Thoracic aorta (tissue), 2 donors: ENCODE results near the gene SLC8A1. TPM values are rescaled to one million over a fixed set of nuclear protein-coding genes. Genes with fewer than 3 reads are reported as not detected.
A peak's percentile ranks its signal among the peaks of the same experiment; 100 is the strongest.

Experiments
- ATAC-seq: fragments of 150-250 bp; one replicate; pipeline ENCODE4 v1.8.0; 2017; ENCODE audit warnings: low read depth; ENCODE audit not compliant: insufficient number of reproducible peaks, low FRiP score
- DNase-seq: peaks from one replicate; pipeline ENCODE4 v3.0.0-alpha.2; 2020; ENCODE audit warnings: low spot score
- H3K27ac ChIP-seq, 2 donors: fragments of 200-600 bp; sonication (generic); 1 replicate in 1 of 2; 2 replicates in 1 of 2; pipeline ENCODE4 v1.5.1; 2016; ENCODE audit warnings: mild to moderate bottlenecking in 2 of 2, moderate library complexity in 2 of 2
- H3K27me3 ChIP-seq: fragments of 200-600 bp; sonication (generic); replicated peaks from 2 replicates; pipeline ENCODE4 v1.6.0; 2016; ENCODE audit warnings: mild to moderate bottlenecking; ENCODE audit not compliant: insufficient read depth
- H3K36me3 ChIP-seq: fragments of 200-600 bp; sonication (generic); one replicate; pipeline ENCODE4 v1.5.1; 2016
- H3K4me1 ChIP-seq, 2 donors: fragments of 200-600 bp; sonication (generic); 1 replicate in 1 of 2; 2 replicates in 1 of 2; pipeline versions ENCODE4 v1.5.1 to v1.6.0; 2016; ENCODE audit warnings: low read depth in 2 of 2, mild to moderate bottlenecking in 1 of 2; ENCODE audit not compliant: control insufficient read depth in 1 of 2
- H3K4me3 ChIP-seq: fragments of 200-600 bp; sonication (generic); 2 replicates; pipeline ENCODE4 v1.5.1; 2016; ENCODE audit warnings: mild to moderate bottlenecking
- H3K9me3 ChIP-seq: fragments of 200-600 bp; sonication (generic); 2 replicates; pipeline ENCODE4 v1.5.1; 2016
- total RNA-seq, 2 donors: library from RNA; depleted of rRNA; stranded (reverse); fragments of >200 nt; gene quantifications; one replicate each; pipeline versions ENCODE4 v1.1.0 to v1.2.3, GENCODE V29; 2016
- TF ChIP-seq, protein P1 (sequence below): fragments of 200-600 bp; sonication (generic); IDR thresholded peaks from one replicate; pipeline ENCODE4 v1.5.1; 2019; ENCODE audit warnings: antibody characterized with exemption

Gene SLC8A1
- total RNA-seq, 2 donors from 2014 or later, result 13.7 to 31.2 TPM

GRCh38 chr2:40130251-40130994 lies 321.5 kb downstream of the SLC8A1 start:
- Histone ChIP-seq H3K9me3 (no peaks in the 10 kb centered on the region), H3K4me3 (no peak overlapping the region), H3K36me3 (no peaks in the 10 kb centered on the region), H3K27me3 (no peaks in the 10 kb centered on the region), H3K4me1 (peaks cover 14 to 40% of the 10 kb centered on the region in 2 donors), H3K27ac (peak overlapping the region; percentile 9 to 19)
- no peak for ATAC-seq
- DNase-seq, result no peak
- TF ChIP-seq, protein P1, sequence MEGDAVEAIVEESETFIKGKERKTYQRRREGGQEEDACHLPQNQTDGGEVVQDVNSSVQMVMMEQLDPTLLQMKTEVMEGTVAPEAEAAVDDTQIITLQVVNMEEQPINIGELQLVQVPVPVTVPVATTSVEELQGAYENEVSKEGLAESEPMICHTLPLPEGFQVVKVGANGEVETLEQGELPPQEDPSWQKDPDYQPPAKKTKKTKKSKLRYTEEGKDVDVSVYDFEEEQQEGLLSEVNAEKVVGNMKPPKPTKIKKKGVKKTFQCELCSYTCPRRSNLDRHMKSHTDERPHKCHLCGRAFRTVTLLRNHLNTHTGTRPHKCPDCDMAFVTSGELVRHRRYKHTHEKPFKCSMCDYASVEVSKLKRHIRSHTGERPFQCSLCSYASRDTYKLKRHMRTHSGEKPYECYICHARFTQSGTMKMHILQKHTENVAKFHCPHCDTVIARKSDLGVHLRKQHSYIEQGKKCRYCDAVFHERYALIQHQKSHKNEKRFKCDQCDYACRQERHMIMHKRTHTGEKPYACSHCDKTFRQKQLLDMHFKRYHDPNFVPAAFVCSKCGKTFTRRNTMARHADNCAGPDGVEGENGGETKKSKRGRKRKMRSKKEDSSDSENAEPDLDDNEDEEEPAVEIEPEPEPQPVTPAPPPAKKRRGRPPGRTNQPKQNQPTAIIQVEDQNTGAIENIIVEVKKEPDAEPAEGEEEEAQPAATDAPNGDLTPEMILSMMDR, result no peak

- Histone ChIP-seq H3K27ac (peak overlapping the region; percentile 2 to 9), H3K4me1 (peaks cover 14 to 43% of the 10 kb centered on the region in 2 donors), H3K27me3 (no peaks in the 10 kb centered on the region), H3K9me3 (no peaks in the 10 kb centered on the region), H3K36me3 (no peaks in the 10 kb centered on the region), H3K4me3 (no peak overlapping the region)
- TF ChIP-seq, protein P1, result no peak
- ATAC-seq, result no peak
- no peak for DNase-seq
Measured at GRCh38 chr2:40129725-40130124, 322.2 kb downstream of the SLC8A1 start.

DNA sequence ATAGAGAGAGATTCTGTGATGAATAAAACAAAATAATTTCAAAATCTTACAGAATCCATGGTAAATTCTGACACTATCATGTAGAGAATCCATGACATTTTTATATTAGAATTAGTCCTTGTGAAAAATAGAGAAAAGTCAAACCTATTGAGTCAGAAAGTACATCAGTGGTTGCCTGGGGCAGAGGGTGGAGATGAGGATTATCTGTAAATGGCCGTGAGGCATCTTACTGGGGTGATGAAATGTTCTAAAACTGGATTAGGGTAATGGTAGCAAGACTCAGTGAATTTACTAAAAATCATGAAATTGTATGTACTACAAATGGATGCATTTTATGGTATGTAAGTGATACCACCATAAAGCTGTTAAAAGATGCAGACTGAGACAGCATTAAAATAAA lies 323.1 kb downstream of the SLC8A1 start:
- H3K36me3 ChIP-seq, result no peaks in the 10 kb centered on the region
- ATAC-seq (no peak), DNase-seq (no peak)
- no peak overlapping the region for H3K4me3 ChIP-seq
- TF ChIP-seq, protein P1, result no peak
- no peaks in the 10 kb centered on the region for H3K9me3 ChIP-seq
- no peaks in the 10 kb centered on the region for H3K27me3 ChIP-seq
- H3K4me1 ChIP-seq, result peaks cover 16 to 53% of the 10 kb centered on the region in 2 donors
- no peak overlapping the region for H3K27ac ChIP-seq

DNA sequence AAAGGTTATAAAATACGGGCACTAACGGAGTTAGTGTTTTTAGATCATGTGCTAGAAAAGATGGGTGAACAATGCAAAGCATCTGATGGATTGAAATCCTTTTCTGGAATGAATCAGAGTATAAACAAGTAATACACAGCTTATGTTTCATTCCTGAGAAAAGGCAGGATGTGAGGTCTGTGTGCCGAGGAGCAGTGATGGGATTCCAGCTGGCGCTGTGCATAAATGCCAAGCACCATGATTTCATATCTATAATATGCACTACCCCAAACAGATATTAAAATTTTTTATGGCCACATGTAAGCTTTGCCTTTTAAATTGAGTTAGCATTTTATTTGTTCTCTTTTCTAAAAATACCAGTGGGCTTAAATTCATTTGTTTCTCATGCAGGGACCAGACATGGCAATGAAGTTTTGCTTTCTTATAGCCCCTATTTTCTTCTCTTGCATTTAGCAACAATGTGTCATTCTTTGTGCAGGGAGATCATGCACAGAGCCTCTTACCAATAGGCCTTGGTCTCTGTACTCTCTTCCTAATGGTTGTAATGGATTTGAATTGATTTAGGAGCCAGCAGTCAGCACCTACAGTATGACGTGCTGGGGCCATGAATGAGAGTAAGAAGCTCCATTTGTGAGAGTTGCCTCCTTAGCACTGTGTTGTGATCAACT lies 323.9 kb downstream of the SLC8A1 start:
- no peak overlapping the region for H3K4me3 ChIP-seq
- ATAC-seq (no peak), DNase-seq (no peak)
- peaks cover 16 to 56% of the 10 kb centered on the region in 2 donors for H3K4me1 ChIP-seq
- H3K27me3 ChIP-seq, result no peaks in the 10 kb centered on the region
- TF ChIP-seq, protein P1, result no peak
- H3K36me3 ChIP-seq, result no peaks in the 10 kb centered on the region
- H3K9me3 ChIP-seq, result no peaks in the 10 kb centered on the region
- no peak overlapping the region for H3K27ac ChIP-seq

- TF ChIP-seq, protein P1, result no peak
- H3K27ac ChIP-seq, result no peak overlapping the region
- no peak overlapping the region for H3K4me3 ChIP-seq
- no peaks in the 10 kb centered on the region for H3K36me3 ChIP-seq
- no peak for ATAC-seq
- H3K9me3 ChIP-seq, result no peaks in the 10 kb centered on the region
- no peaks in the 10 kb centered on the region for H3K27me3 ChIP-seq
- peaks cover 16 to 56% of the 10 kb centered on the region in 2 donors for H3K4me1 ChIP-seq
- no peak for DNase-seq
Measured at GRCh38 chr2:40127146-40127545, 324.7 kb downstream of the SLC8A1 start.
